HG02981 (cell line): Measurements from ENCODE around the gene GSTT2B.
"Not testable (repeated sequence)": the region's sequence is repeated elsewhere in the genome, so short reads cannot be mapped to it uniquely, and the experiment has no call there.

Experiments
- ATAC-seq: cut with Tn5 transposase; IDR thresholded peaks from one replicate; pipeline ENCODE4 v1.9.1; 2021; ENCODE audit warnings: mild to moderate bottlenecking, moderate library complexity; ENCODE audit not compliant: unreplicated experiment

Gene GSTT2B

GRCh38 chr22:23951383-23951782 lies 9.6 kb downstream of the GSTT2B start:
- not testable (repeated sequence) for ATAC-seq

DNA sequence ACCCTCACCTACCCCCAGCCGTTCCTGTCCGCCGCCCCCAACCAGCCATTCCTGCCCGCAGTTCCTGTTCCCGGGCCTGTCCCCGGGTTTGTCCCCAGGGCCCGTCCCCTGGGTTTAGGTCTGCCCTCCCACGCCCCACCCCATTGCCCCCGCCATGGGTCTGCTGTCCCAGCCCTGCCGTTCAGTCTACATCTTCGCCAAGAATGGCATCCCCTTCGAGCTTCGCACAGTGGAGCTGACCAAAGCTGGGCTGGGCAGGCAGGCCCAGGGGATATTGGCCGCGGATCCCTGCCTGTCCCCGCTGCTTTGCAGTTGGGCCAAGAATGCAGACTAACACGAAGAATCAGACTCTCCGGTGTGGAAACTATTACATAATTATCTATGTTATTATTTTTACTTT lies 11.2 kb downstream of the GSTT2B start:
- ATAC-seq: not testable (repeated sequence)

DNA sequence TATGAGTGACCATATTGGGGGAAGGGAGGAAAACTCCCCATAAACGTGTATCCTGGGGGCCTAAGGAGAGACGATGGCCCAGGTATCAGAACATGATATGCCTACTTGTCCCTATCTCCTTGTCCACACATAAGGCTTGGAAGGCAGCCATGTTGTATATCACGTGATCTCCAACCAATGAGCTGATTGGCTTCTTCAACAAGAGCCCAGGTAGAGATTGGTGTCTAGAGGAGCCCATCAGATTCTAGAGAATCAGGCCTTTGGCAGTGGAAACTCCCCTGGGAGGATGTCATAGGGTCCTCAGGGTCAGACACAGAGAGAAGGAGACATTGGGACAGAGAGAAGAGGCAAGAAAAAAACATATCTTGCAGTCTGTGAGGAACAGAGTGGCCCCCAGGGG lies 13.6 kb downstream of the GSTT2B start:
- ATAC-seq: not testable (repeated sequence)

DNA sequence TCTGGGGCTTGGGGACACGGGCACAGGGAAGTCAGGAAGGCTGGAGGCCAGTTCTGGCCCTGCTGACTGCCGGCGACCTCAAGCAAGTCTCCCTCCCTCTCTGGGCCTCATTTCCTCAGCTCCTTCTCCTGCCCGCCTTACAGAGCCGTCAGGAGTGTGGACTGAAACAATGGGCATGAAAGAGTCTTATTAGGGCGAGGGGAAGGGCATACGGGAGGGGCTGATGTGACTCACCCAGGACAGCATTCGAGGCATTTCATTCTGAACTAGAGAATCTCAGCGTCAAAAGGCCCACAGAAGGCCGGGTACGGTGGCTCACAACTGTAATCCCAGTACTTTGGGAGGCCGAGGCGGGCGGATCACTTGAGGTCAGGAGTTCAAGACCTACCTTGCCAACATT lies 20.8 kb downstream of the GSTT2B start:
- not testable (repeated sequence) for ATAC-seq

- no peak for ATAC-seq
Measured at GRCh38 chr22:23939017-23939357, 22.0 kb downstream of the GSTT2B start.

- no peak for ATAC-seq
Measured at GRCh38 chr22:23938328-23939016, 22.5 kb downstream of the GSTT2B start.

DNA sequence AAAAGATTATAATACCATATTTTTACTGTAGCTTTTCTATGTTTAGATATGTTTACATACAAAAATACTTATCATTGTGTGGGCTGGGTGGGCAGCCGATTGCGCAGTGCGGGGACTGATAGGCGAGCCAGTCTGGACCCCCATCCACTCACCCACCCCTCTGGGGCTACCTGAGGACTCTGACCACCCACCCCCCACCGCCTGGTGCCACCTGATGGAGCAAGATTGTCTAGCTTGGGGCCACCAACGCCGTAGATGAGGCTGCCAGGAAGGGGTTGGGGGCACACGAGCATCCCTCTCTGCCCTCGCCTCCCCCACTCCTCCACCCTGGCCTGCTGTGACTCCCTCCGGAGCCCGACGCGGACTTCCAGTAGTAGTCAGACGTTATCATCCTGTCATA lies 34.4 kb downstream of the GSTT2B start:
- no peak for ATAC-seq

- no peak for ATAC-seq
Measured at GRCh38 chr22:23925020-23925606, 35.9 kb downstream of the GSTT2B start.

DNA sequence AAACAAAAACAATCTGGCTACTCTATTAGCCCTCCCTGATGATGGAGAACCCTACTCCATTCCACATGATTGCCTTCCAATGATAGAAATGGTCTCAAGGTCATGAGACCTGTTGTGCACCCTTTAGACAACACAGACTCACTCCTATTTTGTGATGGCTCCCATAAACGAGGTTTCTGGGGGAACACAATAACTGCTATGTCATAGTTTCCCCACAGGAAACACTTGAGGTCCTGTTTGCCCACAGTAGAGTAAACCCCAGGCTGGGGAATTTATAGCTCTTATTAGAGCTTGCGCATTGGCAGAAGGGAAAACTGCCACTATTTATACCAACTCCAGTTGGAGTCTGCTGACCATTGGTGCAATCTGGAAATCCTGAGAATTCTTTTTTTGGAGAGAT lies 38.1 kb downstream of the GSTT2B start:
- ATAC-seq: no peak

DNA sequence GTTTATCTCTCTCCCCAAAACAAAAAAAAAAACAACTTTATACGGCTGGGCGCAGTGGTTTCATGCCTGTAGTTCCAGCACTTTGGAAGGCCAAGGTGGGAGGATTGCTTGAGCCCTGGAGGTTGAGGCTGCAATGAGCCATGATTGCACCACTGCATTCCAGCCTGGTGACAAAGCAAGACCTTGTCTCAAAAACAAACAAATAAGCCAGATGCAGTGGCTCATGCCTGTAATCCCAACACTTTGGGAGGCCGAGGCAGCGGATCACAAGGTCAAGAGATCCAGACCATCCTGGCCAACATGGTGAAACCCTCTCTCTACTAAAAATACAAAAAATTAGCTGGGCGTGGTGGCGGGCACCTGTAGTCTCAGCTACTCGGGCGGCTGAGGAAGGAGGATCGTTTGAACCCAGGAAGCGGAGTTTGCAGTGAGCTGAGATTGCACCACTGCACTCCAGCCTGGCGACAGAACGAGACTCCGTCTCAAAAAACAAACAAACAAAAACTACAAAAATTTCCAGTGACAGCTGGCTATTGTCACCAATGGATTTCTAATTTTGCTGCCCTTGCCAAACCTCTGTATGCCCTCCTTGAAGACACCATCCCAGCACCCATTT lies 39.3 kb downstream of the GSTT2B start:
- not testable (repeated sequence) for ATAC-seq

DNA sequence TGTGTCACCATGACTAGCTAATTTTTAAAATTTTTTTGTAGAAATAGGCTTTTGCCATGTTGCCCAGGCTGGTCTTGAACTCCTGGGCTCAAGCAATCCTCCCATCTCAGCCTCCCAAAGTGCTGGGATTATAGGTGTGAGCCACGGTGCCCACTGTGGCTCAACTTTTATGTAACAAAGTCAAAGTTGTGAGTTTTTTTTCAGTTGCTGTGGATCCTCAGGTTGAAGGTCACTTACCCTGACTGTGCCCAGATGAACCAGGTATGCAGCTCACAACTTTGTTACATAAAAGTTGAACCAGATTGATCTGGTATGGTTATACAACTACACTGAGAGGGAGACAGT lies 40.8 kb downstream of the GSTT2B start:
- ATAC-seq: not testable (repeated sequence)

DNA sequence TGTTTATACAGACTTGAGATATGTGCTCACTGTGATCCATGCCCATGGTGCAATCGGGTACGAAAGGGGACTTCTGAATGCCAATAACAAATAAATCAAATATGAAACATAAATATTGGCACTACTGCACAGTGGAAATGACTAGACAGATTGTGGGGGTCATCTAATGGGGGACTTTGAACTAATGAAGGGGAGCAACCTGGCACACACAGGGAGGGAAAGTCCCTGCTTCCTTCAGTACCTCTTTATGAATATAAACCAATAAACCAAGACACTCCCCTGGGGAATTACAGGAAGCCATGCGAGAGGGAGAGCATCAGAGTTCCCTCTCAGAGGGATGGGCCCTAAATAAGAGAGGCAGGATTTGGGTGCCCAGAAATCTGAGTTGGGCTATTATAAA lies 45.7 kb downstream of the GSTT2B start:
- ATAC-seq: no peak

DNA sequence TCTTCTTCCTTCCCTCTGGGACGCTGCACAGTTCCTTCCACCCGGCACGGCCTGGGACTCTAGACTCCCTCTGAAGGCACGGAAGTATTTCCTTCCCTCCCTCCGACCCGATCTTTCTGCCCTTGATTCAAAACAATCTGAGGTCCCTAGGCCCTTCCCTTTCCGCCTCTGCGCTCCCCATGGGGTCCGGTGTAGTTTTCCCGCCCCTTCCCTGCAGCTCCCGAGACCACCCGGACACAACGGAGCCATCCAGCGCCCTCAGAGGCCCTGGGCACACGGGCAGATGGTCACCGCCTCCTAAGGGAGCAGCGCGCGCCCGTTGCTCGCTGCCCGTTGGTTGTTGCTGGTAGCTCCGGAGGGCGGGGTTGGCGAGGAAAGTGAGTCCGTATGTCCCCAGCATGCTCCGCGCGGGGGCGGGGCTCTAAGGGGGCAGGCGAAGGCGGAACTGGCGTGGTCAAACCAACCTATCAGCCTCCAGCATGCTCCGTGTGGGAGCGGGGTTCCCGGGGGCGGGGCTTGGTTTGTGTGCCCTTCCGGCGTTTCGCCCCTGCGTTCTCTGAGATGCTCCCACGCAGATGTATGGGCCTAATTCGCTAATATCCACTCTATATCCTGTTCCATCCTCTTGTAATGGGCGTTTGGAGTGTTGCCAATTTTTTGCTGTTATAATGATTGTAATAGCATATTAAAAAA lies 47.2 kb downstream of the GSTT2B start:
- ATAC-seq: peak; percentile 91

- ATAC-seq: no peak
Measured at GRCh38 chr22:23913306-23913660, 47.7 kb downstream of the GSTT2B start.

DNA sequence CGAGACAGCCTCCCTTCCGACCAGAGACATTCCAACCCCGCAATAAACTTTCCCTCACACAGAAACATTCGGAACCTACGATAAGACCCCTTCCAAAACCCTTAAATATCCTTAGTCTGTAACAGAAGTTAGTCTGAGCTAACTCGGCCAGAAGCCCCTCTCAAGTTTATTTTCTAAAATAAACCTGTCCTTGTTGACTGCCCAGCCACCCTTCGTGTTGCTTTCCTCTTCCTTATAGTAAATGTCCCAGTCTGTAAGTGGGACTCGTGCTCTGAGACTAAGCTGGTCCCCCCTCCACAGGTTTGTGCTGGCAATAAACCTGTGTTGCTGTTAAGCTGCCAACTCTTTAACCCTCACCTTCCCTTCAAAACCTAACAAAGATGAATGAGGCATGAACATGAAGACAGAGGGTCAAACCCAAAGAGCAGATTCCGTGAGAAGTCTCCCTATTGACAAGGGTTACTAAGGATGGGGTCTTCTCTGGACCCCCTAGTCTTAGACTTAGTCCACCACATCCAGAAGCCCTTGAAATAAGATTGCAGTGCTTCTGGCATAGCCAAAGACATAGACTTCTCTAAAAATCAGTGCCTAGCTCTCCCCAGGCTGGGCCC lies 48.6 kb downstream of the GSTT2B start:
- no peak for ATAC-seq

GRCh38 chr22:23911318-23911980 lies 49.5 kb downstream of the GSTT2B start:
- ATAC-seq: no peak

DNA sequence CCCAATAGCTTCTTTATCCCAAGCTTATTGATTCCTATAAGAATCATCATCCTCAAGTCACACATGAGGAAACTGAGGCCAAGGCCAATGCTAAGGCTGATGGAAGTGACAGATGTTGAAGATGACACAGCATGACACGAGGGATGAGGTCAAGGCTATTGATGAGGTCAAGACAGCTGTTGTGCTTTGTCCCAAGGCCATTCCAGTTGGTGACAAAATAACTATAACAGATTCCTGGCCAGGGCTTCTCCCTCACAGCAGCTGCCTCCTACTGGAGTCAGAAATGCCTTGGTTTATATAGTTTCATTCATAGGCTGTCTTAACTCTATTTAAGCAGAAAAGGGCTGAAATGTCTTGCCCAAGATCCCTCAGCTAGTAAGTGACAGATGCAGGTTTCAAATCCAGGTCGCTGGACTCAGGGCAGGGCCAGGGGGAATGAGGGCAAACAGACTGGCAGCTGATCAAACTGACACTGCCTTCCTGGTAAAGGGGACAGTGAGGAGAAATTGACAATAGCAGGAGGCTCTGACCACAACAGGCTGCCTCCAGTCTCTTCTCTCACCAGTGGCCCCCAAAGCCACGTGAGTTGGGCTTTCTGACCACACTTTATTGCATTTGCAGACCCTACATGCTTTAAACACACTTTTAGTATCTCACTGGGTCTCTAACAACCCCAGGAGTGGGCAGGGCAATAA lies 50.4 kb downstream of the GSTT2B start:
- no peak for ATAC-seq

GRCh38 chr22:23909296-23909898 lies 51.6 kb downstream of the GSTT2B start:
- no peak for ATAC-seq

DNA sequence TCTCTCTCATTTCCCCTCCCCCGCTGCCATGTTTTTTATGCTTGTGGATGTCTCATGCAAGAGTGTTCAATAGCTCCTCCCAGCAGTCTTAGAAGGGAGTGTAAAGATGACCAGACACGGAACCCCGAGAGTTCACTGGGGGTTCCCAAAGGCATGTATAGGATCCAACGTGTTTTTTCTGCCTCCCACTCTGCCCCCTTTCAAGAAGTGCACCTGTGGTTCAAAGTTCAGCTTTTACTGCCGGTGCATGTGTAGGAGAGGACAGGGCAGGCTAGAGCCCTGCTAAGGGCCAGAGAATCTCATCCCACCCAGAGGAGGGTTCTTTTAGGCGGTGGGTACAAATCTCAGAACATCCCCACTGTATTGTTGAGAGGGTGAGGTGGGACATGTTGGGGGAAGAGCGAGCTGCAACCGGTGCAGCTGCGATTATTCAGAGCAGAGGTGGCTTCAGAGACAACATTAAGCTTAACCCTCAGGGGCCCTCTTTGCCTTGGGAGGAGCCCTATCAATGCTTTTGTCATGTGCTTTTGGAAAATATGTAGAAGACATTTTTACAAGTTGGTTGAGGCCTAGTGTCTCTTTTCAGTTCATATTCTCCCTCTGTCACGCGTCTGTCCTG lies 52.3 kb downstream of the GSTT2B start:
- no peak for ATAC-seq

DNA sequence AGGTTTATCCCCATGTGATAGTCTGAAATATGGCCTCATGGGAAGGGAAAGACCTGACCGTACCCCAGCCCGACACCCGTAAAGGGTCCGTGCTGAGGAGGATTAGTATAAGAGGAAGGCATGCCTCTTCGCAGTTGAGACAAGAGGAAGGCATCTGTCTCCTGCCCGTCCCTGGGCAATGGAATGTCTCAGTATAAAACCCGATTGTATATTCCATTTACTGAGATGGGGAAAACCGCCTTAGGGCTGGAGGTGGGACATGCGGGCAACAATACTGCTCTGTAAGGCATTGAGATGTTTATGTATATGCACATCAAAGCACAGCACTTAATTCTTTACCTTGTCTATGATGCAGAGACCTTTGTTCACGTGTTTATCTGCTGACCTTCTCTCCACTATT lies 53.6 kb downstream of the GSTT2B start:
- not testable (repeated sequence) for ATAC-seq
